Thyroid gland (tissue), 4 donors: ENCODE results near the gene SPRED2.

Experiments used
- CTCF ChIP-seq, 6 experiments: fragments of 200-600 bp in 3 of 6; fragments of 450-650 bp in 3 of 6; sonication (generic) in 3 of 6; IDR thresholded peaks; one replicate each; pipeline ENCODE4 v1.5.1; 2016 to 2019; ENCODE audit warnings: antibody characterized with exemption in 6 of 6, mild to moderate bottlenecking in 2 of 6, inconsistent platforms in 1 of 6, moderate library complexity in 1 of 6
- POLR2A ChIP-seq, 2 donors: fragments of 450-650 bp; IDR thresholded peaks; one replicate each; pipeline ENCODE4 v1.6.1; 2017; ENCODE audit warnings: antibody characterized with exemption in 2 of 2, mild to moderate bottlenecking in 2 of 2, moderate library complexity in 1 of 2

GRCh38 chr2:65402323-65402722, 30.1 kb downstream of the SPRED2 start:
- TF ChIP-seq CTCF (IDR thresholded peaks at IDR 0.05) = no peak
- no peak for TF ChIP-seq POLR2A (IDR thresholded peaks at IDR 0.05)
